ENCODE measurements around the gene ERCC6L2. TPM values are rescaled to one million over a fixed set of nuclear protein-coding genes. Genes with fewer than 3 reads are reported as not detected.
A peak's percentile ranks its signal among the peaks of the same experiment; 100 is the strongest.

The ERCC6L2 gene
- total and polyA plus RNA-seq, 9 of the 15 experiments (the other 6 are each of a cell fraction or from before 2014, with no cell fraction given): 7.8 to 42.8 (median 23.6) TPM

DNA sequence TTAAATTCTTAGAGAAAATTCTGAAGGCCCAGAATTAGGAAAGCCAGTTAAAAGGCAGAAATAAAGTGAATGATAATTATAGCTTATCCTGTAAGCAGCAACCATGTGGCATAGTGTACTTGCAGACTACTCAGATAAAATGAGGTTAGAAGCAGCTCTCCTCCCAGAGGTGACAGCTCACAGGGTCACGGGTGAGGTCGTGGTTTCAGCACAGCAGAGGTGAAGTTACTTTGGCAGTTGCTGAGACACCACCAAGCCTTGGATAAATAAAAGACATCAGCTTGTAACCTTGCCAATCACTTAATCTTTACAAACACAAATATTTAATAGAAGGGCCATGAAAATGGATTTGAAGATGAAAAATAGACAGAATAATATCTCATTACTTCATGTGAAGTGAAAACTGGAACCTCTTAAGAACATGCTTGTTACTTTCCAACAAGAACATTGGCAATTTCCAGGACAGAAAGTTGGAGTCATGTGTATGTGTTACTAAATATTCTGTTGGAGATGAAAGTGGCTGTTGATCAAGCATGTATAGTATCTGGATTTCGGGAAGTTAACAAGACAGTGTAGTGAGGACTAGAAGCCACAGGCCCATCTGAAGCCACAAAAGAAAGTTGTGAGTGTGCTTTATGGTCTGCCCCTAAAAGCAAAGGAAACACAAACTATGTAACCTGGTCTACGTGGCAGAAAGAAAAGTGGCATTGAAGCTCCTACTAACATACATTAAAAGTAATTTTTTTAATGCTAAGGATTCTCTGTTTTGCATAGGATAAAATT is 134.4 kb downstream of the ERCC6L2 start:
- ChIA-PET POLR2A (interaction anchor here (0.5 kb wide), 1 partner anchor 826 kb away, joined by 3 read pairs; no protein-coding TSS in a partner anchor), CTCF (ENCODE audit: low intra/inter-chr PET ratio) (no interaction called here)
- FAIRE-seq: peak; percentile 75
- H3K27ac ChIP-seq (ENCODE audit: extremely low read depth, low read depth, low read length): peak overlapping the region; percentile 45; the same call in 2 of the 3 replicates
- no TSS peak for BruUV-seq (replicated peaks)
- intact Hi-C loops (cut with micrococcal nuclease): no loop called here
- TF ChIP-seq, protein P1, sequence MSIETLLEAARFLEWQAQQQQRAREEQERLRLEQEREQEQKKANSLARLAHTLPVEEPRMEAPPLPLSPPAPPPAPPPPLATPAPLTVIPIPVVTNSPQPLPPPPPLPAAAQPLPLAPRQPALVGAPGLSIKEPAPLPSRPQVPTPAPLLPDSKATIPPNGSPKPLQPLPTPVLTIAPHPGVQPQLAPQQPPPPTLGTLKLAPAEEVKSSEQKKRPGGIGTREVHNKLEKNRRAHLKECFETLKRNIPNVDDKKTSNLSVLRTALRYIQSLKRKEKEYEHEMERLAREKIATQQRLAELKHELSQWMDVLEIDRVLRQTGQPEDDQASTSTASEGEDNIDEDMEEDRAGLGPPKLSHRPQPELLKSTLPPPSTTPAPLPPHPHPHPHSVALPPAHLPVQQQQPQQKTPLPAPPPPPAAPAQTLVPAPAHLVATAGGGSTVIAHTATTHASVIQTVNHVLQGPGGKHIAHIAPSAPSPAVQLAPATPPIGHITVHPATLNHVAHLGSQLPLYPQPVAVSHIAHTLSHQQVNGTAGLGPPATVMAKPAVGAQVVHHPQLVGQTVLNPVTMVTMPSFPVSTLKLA (conservative IDR thresholded peaks at IDR 0.05): 0 out of 4 replicates have a peak, but pooled peaks of 1 of the 2 experiments have one; percentile 20
- TF ChIP-seq TCF3 (CRISPR knock-in tag; IDR thresholded peaks at IDR 0.05) (peak; percentile 30; the same call in 1 of the 2 replicates), MTA1 (IDR thresholded peaks at IDR 0.05; ENCODE audit: borderline replicate concordance) (no peak), NR2C1 (IDR thresholded peaks at IDR 0.05) (no peak), NR2C1 (tag; IDR thresholded peaks at IDR 0.05) (peak; percentile 29; the same call in 1 of the 2 replicates), PML (IDR thresholded peaks at IDR 0.05; ENCODE audit: low read length) (no peak)
- no peaks in the 10 kb centered on the region for H4K20me1 ChIP-seq (replicated peaks; ENCODE audit: control insufficient read depth, insufficient read depth, low read length)
- 52% methylated on average over 4 of the region's 4 CpGs for WGBS (ENCODE audit: insufficient coverage, low coverage, missing lambda C conversion rate)
- peak; percentile 53; the same call in 2 of the 3 replicates for ATAC-seq
- in situ Hi-C loops (cut with MboI): no loop called here
- H3K9ac ChIP-seq (ENCODE audit: insufficient read depth in 1 of 2, low read depth in 2 of 2, low read length in 2 of 2): no peak overlapping the region
- peaks cover 3 to 23% of the 10 kb centered on the region in 2 experiments for H3K4me1 ChIP-seq (replicated peaks in 1 of 2; ENCODE audit: control insufficient read depth in 2 of 2, insufficient read depth in 2 of 2, low read length in 2 of 2)
- no peaks in the 10 kb centered on the region for H3K9me3 ChIP-seq (replicated peaks; ENCODE audit: control insufficient read depth, insufficient read depth, low read depth, low read length)
- H2AFZ ChIP-seq (ENCODE audit: low read depth, low read length): no peak overlapping the region
- peak in 2 of 4 experiments; percentile 53 to 62 for DNase-seq (ENCODE audit: extremely low read depth in 1 of 4, low spot score in 3 of 4)
- no peak overlapping the region for H3K4me2 ChIP-seq (ENCODE audit: insufficient read depth, low read length)
- no peaks in the 10 kb centered on the region for H3K79me2 ChIP-seq (ENCODE audit: control insufficient read depth, insufficient read depth, low read length)
- H3K9me1 ChIP-seq (ENCODE audit: control insufficient read depth, insufficient read depth, low read length): no peaks in the 10 kb centered on the region
- H3K27me3 ChIP-seq (ENCODE audit: control insufficient read depth in 2 of 2, insufficient read depth in 2 of 2, low read length in 2 of 2): no peaks in the 10 kb centered on the region
- H3K36me3 ChIP-seq (ENCODE audit: control insufficient read depth, insufficient read depth, low read length): peaks cover 24% of the 10 kb centered on the region; the same call in 2 of the 3 replicates
- H3K4me3 ChIP-seq: no peak overlapping the region

All from K562 (cell line).